ENCODE measurements around the gene ASCL5. TPM values are rescaled to one million over a fixed set of nuclear protein-coding genes. Genes with fewer than 3 reads are reported as not detected.

The ASCL5 gene
- not detected for total RNA-seq

- Mint-ChIP-seq H3K4me3 (no peak within 1 kb of the TSS), H3K27ac (no peak within 1 kb of the TSS), H3K27me3 (peaks cover 14% of the 10 kb centered on the region), H3K4me1 (no peaks in the 10 kb centered on the region), H3K36me3 (no peaks in the 10 kb centered on the region), H3K9me3 (ENCODE audit: low read depth) (no peaks in the 10 kb centered on the region)
- DNase-seq (no peak), ATAC-seq (no peak)
- CTCF ChIA-PET, result no interaction called here
These were observed at the start of gene ASCL5 for GRCh38 chr1:201126832-201127754. ASCL5 (minus strand) TSS chr1:201127184; CDS start chr1:201115372, 11,812 bp downstream.

- no peak for DNase-seq
- H3K4me3 Mint-ChIP-seq, result no peak overlapping the region
- peaks cover 2% of the 10 kb centered on the region for H3K36me3 Mint-ChIP-seq
- H3K27me3 Mint-ChIP-seq, result peaks cover 27% of the 10 kb centered on the region
- no peaks in the 10 kb centered on the region for H3K9me3 Mint-ChIP-seq (ENCODE audit: low read depth)
- ATAC-seq, result no peak
- peaks cover 5% of the 10 kb centered on the region for H3K4me1 Mint-ChIP-seq
- CTCF ChIA-PET, result no interaction called here
- no peak overlapping the region for H3K27ac Mint-ChIP-seq
These were observed 49.0 kb upstream of the ASCL5 start for GRCh38 chr1:201175820-201176500.

- H3K27ac Mint-ChIP-seq, result no peak overlapping the region
- H3K4me3 Mint-ChIP-seq, result no peak overlapping the region
These were observed 46.8 kb upstream of the ASCL5 start for GRCh38 chr1:201173736-201174135.

GRCh38 chr1:201172999-201173610 is 46.1 kb upstream of the ASCL5 start:
- Mint-ChIP-seq H3K27me3 (peaks cover 26% of the 10 kb centered on the region), H3K4me1 (peaks cover 5% of the 10 kb centered on the region), H3K36me3 (peaks cover 2% of the 10 kb centered on the region), H3K27ac (no peak overlapping the region), H3K9me3 (ENCODE audit: low read depth) (no peaks in the 10 kb centered on the region), H3K4me3 (no peak overlapping the region)
- DNase-seq (no peak), ATAC-seq (no peak)
- CTCF ChIA-PET, result no interaction called here

More at GRCh38 chr1:201173736-201174135, 46.8 kb upstream of the ASCL5 start:
- CTCF ChIA-PET, result no interaction called here
- Mint-ChIP-seq H3K9me3 (ENCODE audit: low read depth) (no peaks in the 10 kb centered on the region), H3K36me3 (peaks cover 2% of the 10 kb centered on the region), H3K27me3 (peaks cover 25% of the 10 kb centered on the region), H3K4me1 (peaks cover 5% of the 10 kb centered on the region)
- ATAC-seq (no peak), DNase-seq (no peak)

GRCh38 chr1:201172326-201172725 is 45.3 kb upstream of the ASCL5 start:
- Mint-ChIP-seq H3K9me3 (ENCODE audit: low read depth) (no peaks in the 10 kb centered on the region), H3K4me3 (no peak overlapping the region), H3K36me3 (peaks cover 2% of the 10 kb centered on the region), H3K27me3 (peaks cover 31% of the 10 kb centered on the region), H3K27ac (no peak overlapping the region), H3K4me1 (peaks cover 5% of the 10 kb centered on the region)
- CTCF ChIA-PET, result interaction anchor here (1.8 kb wide), 1 partner anchor 53 kb away, joined by 5 read pairs; no protein-coding TSS in a partner anchor
- DNase-seq (no peak), ATAC-seq (no peak)

GRCh38 chr1:201171063-201172036 is 44.4 kb upstream of the ASCL5 start:
- peak; percentile 54 for ATAC-seq
- H3K27ac Mint-ChIP-seq, result peak overlapping the region; percentile 11
- peaks cover 2% of the 10 kb centered on the region for H3K36me3 Mint-ChIP-seq
- H3K27me3 Mint-ChIP-seq, result peaks cover 36% of the 10 kb centered on the region
- H3K9me3 Mint-ChIP-seq (ENCODE audit: low read depth), result no peaks in the 10 kb centered on the region
- CTCF ChIA-PET, result interaction anchor here (0.7 to 1.8 kb wide), 4 partner anchors 21 to 52 kb away, joined by 3 to 5 read pairs (median 4); no protein-coding TSS in a partner anchor
- DNase-seq, result peak; percentile 64
- H3K4me1 Mint-ChIP-seq, result peaks cover 5% of the 10 kb centered on the region
- H3K4me3 Mint-ChIP-seq, result peak overlapping the region; percentile 64

GRCh38 chr1:201170533-201171062 is 43.6 kb upstream of the ASCL5 start:
- Mint-ChIP-seq H3K36me3 (peaks cover 2% of the 10 kb centered on the region), H3K27ac (peak overlapping the region; percentile 11), H3K27me3 (peaks cover 43% of the 10 kb centered on the region), H3K9me3 (ENCODE audit: low read depth) (no peaks in the 10 kb centered on the region), H3K4me1 (peaks cover 5% of the 10 kb centered on the region), H3K4me3 (peak overlapping the region; percentile 64)
- ATAC-seq (peak; percentile 96), DNase-seq (peak; percentile 85)
- CTCF ChIA-PET, result interaction anchor here (0.7 to 1.8 kb wide), 5 partner anchors 20 to 356 kb away, joined by 3 to 5 read pairs (median 3); no protein-coding TSS in a partner anchor

- Mint-ChIP-seq H3K4me1 (peaks cover 5% of the 10 kb centered on the region), H3K27me3 (peaks cover 44% of the 10 kb centered on the region), H3K27ac (no peak overlapping the region), H3K4me3 (peak overlapping the region; percentile 64), H3K36me3 (peaks cover 2% of the 10 kb centered on the region), H3K9me3 (ENCODE audit: low read depth) (no peaks in the 10 kb centered on the region)
- DNase-seq (no peak), ATAC-seq (no peak)
- CTCF ChIA-PET, result interaction anchor here (0.9 to 1.6 kb wide), 4 partner anchors 11 to 355 kb away, joined by 3 to 6 read pairs (median 4); no protein-coding TSS in a partner anchor
These were observed 43.1 kb upstream of the ASCL5 start for GRCh38 chr1:201169971-201170532.

- DNase-seq (no peak), ATAC-seq (no peak)
- Mint-ChIP-seq H3K4me1 (peaks cover 5% of the 10 kb centered on the region), H3K27me3 (peaks cover 48% of the 10 kb centered on the region), H3K27ac (no peak overlapping the region), H3K9me3 (ENCODE audit: low read depth) (no peaks in the 10 kb centered on the region), H3K4me3 (no peak overlapping the region), H3K36me3 (peaks cover 2% of the 10 kb centered on the region)
- CTCF ChIA-PET, result interaction anchor here (1.6 kb wide), 2 partner anchors 10 to 16 kb away, joined by 5 to 6 read pairs; no protein-coding TSS in a partner anchor
These were observed 42.2 kb upstream of the ASCL5 start for GRCh38 chr1:201169203-201169602.

- ATAC-seq (no peak), DNase-seq (no peak)
- Mint-ChIP-seq H3K27ac (no peak overlapping the region), H3K36me3 (peaks cover 2% of the 10 kb centered on the region), H3K27me3 (peaks cover 52% of the 10 kb centered on the region), H3K4me3 (no peak overlapping the region), H3K4me1 (peaks cover 5% of the 10 kb centered on the region), H3K9me3 (ENCODE audit: low read depth) (no peaks in the 10 kb centered on the region)
- CTCF ChIA-PET, result interaction anchor here (1.2 to 1.4 kb wide), 2 partner anchors 8 to 13 kb away, joined by 4 to 5 read pairs; partner anchors contain the start of gene TMEM9
These were observed 40.3 kb upstream of the ASCL5 start for GRCh38 chr1:201167041-201167991.

- Mint-ChIP-seq H3K4me3 (no peak overlapping the region), H3K27ac (no peak overlapping the region), H3K36me3 (no peaks in the 10 kb centered on the region), H3K27me3 (peaks cover 48% of the 10 kb centered on the region), H3K4me1 (no peaks in the 10 kb centered on the region), H3K9me3 (ENCODE audit: low read depth) (no peaks in the 10 kb centered on the region)
- DNase-seq (no peak), ATAC-seq (no peak)
- CTCF ChIA-PET, result no interaction called here
These were observed 37.7 kb upstream of the ASCL5 start for GRCh38 chr1:201164645-201165044.
